Testis (tissue), 2 donors: ENCODE measurements around the gene MIER2.

ENCODE experiments used
- POLR2A ChIP-seq: fragments of 450-650 bp; IDR thresholded peaks from one replicate; pipeline ENCODE4 v1.6.1; 2017; ENCODE audit warnings: antibody characterized with exemption, mild to moderate bottlenecking, moderate library complexity
- TF ChIP-seq, protein P1 (sequence below), 3 experiments: fragments of 450-650 bp in 2 of 3; fragments of 200-600 bp in 1 of 3; sonication (generic) in 1 of 3; IDR thresholded peaks; one replicate each; pipeline ENCODE4 v1.5.1; 2016 to 2019; ENCODE audit warnings: antibody characterized with exemption in 3 of 3, mild to moderate bottlenecking in 2 of 3, moderate library complexity in 1 of 3

DNA sequence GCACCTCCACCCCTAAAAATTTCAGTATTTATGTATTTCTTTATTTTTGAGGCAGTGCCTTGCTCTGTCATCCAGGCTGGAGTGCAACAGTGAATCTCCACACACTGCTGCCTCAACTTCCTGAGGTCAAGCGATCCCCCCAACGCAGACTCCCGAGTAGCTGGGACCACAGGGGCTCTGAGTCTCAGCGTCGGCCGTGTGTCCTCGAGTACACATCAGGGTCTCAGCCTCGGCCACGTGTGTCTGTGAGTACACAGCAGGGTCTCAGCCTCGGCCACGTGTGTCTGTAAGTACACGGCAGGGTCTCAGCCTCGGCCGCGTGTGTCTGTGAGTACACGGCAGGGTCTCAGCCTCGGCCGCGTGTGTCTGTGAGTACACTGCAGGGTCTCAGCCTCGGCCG lies 43.2 kb upstream of the MIER2 start:
- TF ChIP-seq, protein P1, sequence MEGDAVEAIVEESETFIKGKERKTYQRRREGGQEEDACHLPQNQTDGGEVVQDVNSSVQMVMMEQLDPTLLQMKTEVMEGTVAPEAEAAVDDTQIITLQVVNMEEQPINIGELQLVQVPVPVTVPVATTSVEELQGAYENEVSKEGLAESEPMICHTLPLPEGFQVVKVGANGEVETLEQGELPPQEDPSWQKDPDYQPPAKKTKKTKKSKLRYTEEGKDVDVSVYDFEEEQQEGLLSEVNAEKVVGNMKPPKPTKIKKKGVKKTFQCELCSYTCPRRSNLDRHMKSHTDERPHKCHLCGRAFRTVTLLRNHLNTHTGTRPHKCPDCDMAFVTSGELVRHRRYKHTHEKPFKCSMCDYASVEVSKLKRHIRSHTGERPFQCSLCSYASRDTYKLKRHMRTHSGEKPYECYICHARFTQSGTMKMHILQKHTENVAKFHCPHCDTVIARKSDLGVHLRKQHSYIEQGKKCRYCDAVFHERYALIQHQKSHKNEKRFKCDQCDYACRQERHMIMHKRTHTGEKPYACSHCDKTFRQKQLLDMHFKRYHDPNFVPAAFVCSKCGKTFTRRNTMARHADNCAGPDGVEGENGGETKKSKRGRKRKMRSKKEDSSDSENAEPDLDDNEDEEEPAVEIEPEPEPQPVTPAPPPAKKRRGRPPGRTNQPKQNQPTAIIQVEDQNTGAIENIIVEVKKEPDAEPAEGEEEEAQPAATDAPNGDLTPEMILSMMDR (IDR thresholded peaks at IDR 0.05) = no peak
- TF ChIP-seq POLR2A = no peak
